NCI-H2081 (cell line): ENCODE results near the gene NT5DC2.

Source experiments
- DNase-seq, 2 experiments: peaks; one replicate each; lab custom pipeline; 2025; lab: John Stamatoyannopoulos, UW

Gene NT5DC2

GRCh38 chr3:52509753-52510328 lies 23.8 kb downstream of the NT5DC2 start:
- DNase-seq, result no peak

DNA sequence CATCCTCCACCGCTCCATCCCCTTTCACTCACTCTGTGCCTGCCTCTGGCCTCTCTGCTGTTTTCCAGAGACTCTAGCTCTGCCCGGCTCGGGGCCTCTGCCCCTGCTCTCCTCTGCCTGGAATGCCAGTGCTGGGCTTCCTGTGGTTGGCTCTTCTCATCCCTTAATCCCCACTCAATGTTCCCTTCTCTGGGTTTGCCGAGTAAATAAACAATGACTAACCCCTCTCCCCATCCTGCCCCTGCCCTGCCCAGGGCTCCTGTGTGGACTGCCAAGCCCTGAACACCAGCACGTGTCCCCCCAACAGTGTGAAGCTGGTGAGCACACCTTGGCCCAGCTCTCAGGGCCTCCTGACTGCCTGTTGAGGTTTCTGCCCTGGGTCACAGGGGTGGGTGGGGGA lies 26.3 kb downstream of the NT5DC2 start:
- no peak for DNase-seq

GRCh38 chr3:52506266-52506966 lies 27.2 kb downstream of the NT5DC2 start:
- no peak for DNase-seq

- DNase-seq, result no peak
Observed at GRCh38 chr3:52504977-52505376, 28.7 kb downstream of the NT5DC2 start.

- no peak for DNase-seq
Observed at GRCh38 chr3:52503788-52504424, 29.8 kb downstream of the NT5DC2 start.

DNA sequence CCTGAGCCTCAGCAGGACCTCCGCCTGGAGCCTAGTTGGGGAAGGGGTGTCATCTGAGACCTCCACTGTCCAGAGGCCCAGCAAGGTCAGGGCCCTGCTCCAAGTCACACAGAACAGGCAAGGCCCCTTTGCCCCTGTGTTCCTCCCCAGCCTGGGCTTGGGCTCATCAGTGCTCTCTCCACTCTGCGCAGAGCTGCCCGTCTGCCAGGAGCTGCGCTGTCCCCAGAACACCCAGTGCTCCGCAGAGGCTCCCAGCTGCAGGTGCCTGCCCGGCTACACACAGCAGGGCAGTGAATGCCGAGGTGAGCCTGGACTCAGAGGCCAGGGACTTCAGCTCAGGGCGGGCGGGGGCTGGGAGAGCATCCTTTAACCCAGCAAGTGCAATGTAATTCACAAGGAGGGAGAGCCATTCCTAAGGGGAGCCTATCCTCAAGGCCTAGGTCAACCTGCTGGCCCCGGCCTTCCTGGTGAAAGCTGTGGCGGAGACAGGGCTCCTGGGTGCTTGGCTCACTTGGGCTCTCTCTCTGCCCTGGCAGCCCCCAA lies 30.8 kb downstream of the NT5DC2 start:
- DNase-seq, result no peak

- no peak for DNase-seq
Observed at GRCh38 chr3:52502001-52502400, 31.7 kb downstream of the NT5DC2 start.

GRCh38 chr3:52501046-52501445 lies 32.6 kb downstream of the NT5DC2 start:
- DNase-seq, result no peak

GRCh38 chr3:52498137-52499054 lies 35.3 kb downstream of the NT5DC2 start:
- no peak for DNase-seq

DNA sequence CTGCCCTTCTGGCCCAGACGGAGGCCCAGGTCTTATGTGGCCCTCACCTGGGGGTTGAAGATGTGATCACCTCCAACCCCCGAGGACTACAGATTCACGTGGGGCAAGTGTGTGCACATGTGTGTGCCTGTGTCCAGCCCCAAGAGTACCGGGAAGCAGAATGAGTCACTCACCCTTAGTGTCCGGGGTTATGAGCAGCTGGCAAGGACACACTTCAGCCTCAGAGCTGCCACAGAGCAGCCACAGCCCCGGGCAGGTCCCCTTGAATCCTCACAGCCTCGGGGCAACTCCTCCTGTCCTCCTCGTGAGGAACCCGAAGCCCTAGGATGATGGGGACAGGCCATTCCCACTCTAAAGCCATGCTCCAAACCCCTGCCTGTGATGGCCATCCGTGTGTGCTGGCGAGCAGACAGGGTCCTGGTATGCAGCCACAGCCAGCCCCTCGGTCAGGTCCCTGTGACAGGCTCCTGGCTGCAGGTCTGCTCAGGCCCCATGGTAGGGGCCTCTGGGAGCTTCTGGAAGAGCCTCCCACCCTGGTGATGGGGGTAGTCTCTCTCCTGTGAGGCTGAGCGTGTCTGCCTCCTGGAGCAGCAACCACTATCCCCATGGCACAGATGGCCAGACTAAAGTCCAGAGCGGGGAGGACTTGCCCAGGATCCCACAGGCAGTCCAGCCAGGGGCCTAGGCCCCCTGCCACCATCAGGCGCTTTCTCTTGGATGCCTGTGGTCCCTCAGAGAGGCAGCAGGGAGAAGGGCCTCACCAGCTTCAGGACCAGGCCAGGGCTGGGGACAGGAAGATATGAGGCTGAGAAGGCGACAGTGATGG lies 37.7 kb downstream of the NT5DC2 start:
- DNase-seq, result no peak

GRCh38 chr3:52494886-52495495 lies 38.7 kb downstream of the NT5DC2 start, which contains the start of gene STAB1:
TSS of gene STAB1 (plus strand) at chr3:52495338. CDS start at chr3:52495414, 76 bp downstream.
- no peak for DNase-seq

DNA sequence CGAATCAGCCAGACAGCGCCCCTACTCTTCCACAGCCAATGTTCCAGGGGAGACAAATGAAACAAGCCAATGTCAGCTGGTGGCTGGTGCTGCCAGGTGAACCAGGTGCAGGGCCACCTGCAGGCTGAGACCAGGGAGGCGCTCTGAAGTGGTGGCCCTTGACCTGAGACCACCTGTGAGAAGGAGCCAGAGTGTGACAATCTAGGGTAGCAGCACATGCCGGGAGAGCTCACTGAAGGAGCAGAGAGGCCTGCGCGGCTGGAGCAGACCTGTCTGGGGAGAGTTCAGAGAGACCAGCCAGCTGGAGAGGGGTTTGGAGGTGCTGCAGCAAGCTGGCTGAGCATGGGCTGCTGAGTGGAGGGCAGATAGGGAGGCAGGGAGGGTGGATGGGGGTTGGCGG lies 39.2 kb downstream of the NT5DC2 start:
- DNase-seq, result no peak

DNA sequence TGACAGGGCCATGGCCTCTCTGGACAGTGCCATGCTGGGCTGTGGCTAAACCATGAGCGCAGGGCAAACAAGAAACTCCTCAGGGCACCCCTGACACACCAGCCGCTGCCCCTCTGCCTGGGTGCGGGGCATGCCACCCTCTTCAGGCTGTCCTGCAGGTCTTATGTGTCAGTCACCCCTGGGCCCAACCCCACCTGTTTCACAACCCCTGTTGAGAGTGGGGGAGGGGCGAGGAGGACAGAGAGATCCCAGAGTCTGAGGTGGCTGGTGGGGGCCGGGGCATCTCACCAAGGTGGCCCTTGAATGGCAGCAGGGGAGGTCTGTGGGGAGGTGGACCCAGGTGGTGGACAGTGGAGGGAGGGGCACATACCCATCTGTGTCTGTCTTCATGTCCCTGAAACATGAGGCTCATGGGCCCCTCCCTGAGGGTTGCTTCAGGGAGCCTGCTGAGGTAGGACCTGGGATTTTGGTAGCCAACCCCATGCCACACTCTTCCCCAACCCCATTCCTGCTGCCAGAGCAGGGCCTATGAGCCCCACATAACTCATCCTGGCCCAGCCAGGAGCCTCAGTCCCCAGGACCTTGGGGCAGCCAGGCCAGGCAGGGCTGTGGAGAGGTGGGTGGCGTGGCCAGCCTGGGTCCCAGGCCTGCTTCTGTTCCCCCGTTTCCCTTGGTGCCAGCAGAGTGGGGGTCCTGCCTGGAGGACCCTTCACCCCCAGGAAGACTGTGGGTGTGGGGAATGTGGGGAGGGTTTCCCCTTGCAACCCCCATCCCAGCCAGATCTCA lies 40.2 kb downstream of the NT5DC2 start:
- DNase-seq, result no peak

DNA sequence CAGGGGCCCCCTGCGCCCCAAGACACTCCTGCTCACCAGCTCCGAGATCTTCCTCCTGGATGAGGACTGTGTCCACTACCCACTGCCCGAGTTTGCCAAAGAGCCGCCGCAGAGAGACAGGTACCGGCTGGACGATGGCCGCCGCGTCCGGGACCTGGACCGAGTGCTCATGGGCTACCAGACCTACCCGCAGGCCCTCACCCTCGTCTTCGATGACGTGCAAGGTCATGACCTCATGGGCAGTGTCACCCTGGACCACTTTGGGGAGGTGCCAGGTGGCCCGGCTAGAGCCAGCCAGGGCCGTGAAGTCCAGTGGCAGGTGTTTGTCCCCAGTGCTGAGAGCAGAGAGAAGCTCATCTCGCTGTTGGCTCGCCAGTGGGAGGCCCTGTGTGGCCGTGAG lies 41.6 kb downstream of the NT5DC2 start:
- DNase-seq, result no peak

DNA sequence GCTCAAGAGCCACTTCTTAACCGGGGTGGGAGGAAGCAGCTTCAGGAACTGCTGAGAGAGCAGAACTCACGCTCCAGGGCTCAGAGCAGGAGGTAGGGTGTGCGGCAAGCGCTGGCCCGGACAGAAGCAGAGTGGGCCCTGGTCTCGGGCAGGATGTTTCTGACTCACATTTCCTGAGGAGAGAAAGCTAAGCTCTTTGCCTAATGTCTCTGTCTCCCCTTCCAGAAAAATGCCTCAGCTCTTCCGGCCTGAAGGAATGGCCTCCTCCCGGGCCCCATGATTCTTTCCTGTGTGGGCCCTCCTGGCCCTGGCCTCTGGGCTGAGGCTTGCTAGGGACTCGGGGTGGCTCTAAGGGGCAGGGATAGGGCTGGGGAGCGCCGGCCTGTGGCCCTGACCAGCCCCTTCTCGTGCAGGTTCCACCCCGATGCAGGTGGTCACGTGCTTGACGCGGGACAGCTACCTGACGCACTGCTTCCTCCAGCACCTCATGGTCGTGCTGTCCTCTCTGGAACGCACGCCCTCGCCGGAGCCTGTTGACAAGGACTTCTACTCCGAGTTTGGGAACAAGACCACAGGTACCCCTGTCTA lies 42.6 kb downstream of the NT5DC2 start:
- no peak for DNase-seq

GRCh38 chr3:52490035-52490938 lies 43.4 kb downstream of the NT5DC2 start:
- no peak for DNase-seq

- no peak for DNase-seq
Observed at GRCh38 chr3:52489453-52489852, 44.2 kb downstream of the NT5DC2 start.

DNA sequence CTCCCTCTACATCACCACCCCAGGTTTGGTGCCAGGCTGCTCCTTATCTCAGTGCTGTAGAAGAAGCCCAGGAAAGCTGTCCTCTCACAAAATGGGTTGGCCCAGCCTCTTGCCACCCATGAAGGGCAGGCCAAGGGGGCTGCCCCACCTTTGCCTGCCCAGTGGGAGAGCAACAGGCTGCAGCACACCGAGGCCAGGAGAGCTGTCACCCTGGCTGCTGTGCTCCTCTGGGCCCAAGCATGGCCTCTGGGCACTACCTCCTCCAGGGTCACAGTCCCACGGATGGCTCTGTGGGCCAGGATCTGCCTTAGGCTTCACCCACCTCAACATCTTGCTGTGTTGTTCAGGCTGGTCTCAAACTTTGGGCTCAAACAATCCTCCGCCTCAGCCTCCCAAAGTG lies 44.9 kb downstream of the NT5DC2 start:
- no peak for DNase-seq
